Ishikawa (cell line): ENCODE results near the gene SV2A.
A peak's percentile ranks its signal among the peaks of the same experiment; 100 is the strongest.

ENCODE experiments used
- EGR1 ChIP-seq: IDR thresholded peaks from 2 replicates; pipeline ENCODE4 v1.6.1; 2012
- EP300 ChIP-seq: IDR thresholded peaks from 2 replicates; pipeline ENCODE4 v1.6.1; 2012; ENCODE audit warnings: borderline replicate concordance
- FOXM1 ChIP-seq: IDR thresholded peaks from 2 replicates; pipeline ENCODE4 v1.6.1; 2012; ENCODE audit warnings: low read depth, borderline replicate concordance
- RAD21 ChIP-seq: IDR thresholded peaks from 2 replicates; pipeline ENCODE4 v1.6.1; 2012; ENCODE audit warnings: low read depth
- TAF1 ChIP-seq: IDR thresholded peaks from 2 replicates; pipeline ENCODE4 v1.6.1; 2012; ENCODE audit warnings: low read depth, mild to moderate bottlenecking
- TCF12 ChIP-seq: IDR thresholded peaks from 2 replicates; pipeline ENCODE4 v1.6.1; 2012; ENCODE audit warnings: low read depth
- TEAD4 ChIP-seq: IDR thresholded peaks from 2 replicates; pipeline ENCODE4 v1.6.1; 2012
- ZBTB7A ChIP-seq: IDR thresholded peaks from 2 replicates; pipeline ENCODE4 v1.6.1; 2012; ENCODE audit warnings: low read depth
- TF ChIP-seq, protein P1 (sequence below): IDR thresholded peaks from 2 replicates; pipeline ENCODE4 v1.6.1; 2012
- TF ChIP-seq, protein P2 (sequence below): IDR thresholded peaks from 2 replicates; pipeline ENCODE4 v1.6.1; 2012; ENCODE audit warnings: low read depth, mild to moderate bottlenecking
- TF ChIP-seq, protein P3 (sequence below): IDR thresholded peaks from 2 replicates; pipeline ENCODE4 v1.6.1; 2012

DNA sequence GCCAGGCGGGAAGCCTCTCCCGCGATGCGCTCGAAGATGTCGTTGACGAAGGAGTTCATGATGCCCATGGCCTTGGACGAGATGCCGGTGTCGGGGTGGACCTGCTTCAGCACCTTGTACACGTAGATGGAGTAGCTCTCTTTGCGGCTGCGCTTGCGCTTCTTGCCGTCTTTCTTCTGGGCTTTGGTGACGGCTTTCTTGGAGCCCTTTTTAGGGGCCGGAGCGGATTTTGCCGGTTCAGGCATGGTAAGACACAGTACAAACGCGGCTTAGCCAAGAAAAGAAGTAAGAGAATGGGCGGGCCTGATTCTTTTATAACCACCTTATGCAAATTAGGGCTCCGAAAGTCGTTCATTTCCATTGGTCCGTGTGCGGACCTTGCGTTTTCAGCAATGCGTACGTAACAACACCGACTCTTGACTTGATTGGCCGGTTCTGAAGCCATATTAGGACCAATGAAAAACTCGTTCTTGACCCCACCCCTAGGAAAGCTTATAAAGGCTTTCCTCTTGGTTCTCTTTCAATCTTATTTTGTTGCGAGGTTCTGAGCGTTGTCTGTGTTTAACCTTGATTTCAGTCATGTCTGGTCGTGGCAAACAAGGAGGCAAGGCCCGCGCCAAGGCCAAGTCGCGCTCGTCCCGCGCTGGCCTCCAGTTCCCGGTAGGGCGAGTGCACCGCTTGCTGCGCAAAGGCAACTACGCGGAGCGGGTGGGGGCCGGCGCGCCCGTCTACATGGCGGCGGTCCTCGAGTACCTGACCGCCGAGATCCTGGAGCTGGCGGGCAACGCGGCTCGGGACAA, 31.0 kb downstream of the SV2A start:
- TF ChIP-seq ZBTB7A (no peak), FOXM1 (no peak), EGR1 (no peak), TCF12 (peak; percentile 78), TEAD4 (peak; percentile 24; the same call in 1 of the 2 replicates), RAD21 (no peak), TAF1 (peak; percentile 76), EP300 (peak; percentile 12; the same call in 1 of the 2 replicates)
- TF ChIP-seq, protein P1, sequence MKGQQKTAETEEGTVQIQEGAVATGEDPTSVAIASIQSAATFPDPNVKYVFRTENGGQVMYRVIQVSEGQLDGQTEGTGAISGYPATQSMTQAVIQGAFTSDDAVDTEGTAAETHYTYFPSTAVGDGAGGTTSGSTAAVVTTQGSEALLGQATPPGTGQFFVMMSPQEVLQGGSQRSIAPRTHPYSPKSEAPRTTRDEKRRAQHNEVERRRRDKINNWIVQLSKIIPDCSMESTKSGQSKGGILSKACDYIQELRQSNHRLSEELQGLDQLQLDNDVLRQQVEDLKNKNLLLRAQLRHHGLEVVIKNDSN, result peak; percentile 10; the same call in 1 of the 2 replicates
- TF ChIP-seq, protein P2, sequence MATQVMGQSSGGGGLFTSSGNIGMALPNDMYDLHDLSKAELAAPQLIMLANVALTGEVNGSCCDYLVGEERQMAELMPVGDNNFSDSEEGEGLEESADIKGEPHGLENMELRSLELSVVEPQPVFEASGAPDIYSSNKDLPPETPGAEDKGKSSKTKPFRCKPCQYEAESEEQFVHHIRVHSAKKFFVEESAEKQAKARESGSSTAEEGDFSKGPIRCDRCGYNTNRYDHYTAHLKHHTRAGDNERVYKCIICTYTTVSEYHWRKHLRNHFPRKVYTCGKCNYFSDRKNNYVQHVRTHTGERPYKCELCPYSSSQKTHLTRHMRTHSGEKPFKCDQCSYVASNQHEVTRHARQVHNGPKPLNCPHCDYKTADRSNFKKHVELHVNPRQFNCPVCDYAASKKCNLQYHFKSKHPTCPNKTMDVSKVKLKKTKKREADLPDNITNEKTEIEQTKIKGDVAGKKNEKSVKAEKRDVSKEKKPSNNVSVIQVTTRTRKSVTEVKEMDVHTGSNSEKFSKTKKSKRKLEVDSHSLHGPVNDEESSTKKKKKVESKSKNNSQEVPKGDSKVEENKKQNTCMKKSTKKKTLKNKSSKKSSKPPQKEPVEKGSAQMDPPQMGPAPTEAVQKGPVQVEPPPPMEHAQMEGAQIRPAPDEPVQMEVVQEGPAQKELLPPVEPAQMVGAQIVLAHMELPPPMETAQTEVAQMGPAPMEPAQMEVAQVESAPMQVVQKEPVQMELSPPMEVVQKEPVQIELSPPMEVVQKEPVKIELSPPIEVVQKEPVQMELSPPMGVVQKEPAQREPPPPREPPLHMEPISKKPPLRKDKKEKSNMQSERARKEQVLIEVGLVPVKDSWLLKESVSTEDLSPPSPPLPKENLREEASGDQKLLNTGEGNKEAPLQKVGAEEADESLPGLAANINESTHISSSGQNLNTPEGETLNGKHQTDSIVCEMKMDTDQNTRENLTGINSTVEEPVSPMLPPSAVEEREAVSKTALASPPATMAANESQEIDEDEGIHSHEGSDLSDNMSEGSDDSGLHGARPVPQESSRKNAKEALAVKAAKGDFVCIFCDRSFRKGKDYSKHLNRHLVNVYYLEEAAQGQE, result no peak
- TF ChIP-seq, protein P3, sequence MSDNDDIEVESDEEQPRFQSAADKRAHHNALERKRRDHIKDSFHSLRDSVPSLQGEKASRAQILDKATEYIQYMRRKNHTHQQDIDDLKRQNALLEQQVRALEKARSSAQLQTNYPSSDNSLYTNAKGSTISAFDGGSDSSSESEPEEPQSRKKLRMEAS, result no peak; the same call in 1 of the 2 replicates
